ENCODE measurements around the gene DTX3. TPM values are rescaled to one million over a fixed set of nuclear protein-coding genes. Genes with fewer than 3 reads are reported as not detected.
"Not testable (repeated sequence)": the region's sequence is repeated elsewhere in the genome, so short reads cannot be mapped to it uniquely, and the experiment has no call there.

The DTX3 gene
- total RNA-seq, 1 donor from 2014 or later = 65.5 TPM

DNA sequence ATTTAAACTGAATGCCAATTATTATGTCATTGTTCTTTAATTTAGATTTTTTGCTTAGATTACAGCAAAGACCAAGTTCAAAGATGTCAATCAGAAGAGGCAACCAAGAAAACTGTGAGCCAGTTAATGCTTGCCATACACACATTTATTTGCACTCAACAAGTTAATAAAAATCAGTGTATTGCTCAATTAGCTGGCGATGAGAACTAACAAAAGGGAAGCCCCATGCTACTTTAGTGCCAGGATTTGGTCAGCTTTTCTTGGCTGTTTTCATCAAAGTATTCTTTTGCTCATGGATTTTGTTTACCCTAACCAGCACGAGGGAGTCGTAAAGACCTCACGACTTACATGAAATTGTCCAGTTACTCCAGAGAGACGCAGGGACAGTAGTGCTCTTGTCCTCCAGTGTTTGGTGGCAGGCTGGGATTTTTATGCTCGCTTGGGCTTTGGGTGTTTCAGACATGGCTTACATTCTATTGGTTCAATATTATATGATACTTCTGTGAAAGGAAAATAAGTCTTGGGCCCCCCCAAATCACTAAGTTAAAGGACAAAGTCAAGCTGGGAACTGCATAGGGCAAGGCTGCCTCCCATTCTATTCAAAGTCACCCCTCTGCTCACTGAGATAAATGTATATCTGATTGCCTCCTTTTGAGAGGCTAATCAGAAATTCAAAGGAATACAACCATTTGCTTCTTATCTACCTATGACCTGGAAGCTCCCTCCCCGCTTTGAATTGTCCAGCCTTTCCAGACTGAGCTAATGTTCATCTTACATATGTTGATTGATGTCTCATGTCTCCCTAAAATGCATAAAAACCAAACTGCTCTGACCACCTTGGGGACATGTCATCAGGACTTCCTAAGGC is 35.8 kb downstream of the DTX3 start:
- no peaks in the 10 kb centered on the region for H3K9me3 Mint-ChIP-seq
- no peak overlapping the region for H3K27ac Mint-ChIP-seq
- H3K27me3 Mint-ChIP-seq = peaks cover 51% of the 10 kb centered on the region
- no peaks in the 10 kb centered on the region for H3K4me1 Mint-ChIP-seq (ENCODE audit: unreplicated experiment)
- no peaks in the 10 kb centered on the region for H3K36me3 Mint-ChIP-seq
- H3K4me3 Mint-ChIP-seq = no peak overlapping the region
- TF ChIP-seq, protein P1, sequence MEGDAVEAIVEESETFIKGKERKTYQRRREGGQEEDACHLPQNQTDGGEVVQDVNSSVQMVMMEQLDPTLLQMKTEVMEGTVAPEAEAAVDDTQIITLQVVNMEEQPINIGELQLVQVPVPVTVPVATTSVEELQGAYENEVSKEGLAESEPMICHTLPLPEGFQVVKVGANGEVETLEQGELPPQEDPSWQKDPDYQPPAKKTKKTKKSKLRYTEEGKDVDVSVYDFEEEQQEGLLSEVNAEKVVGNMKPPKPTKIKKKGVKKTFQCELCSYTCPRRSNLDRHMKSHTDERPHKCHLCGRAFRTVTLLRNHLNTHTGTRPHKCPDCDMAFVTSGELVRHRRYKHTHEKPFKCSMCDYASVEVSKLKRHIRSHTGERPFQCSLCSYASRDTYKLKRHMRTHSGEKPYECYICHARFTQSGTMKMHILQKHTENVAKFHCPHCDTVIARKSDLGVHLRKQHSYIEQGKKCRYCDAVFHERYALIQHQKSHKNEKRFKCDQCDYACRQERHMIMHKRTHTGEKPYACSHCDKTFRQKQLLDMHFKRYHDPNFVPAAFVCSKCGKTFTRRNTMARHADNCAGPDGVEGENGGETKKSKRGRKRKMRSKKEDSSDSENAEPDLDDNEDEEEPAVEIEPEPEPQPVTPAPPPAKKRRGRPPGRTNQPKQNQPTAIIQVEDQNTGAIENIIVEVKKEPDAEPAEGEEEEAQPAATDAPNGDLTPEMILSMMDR (conservative IDR thresholded peaks at IDR 0.05) = no peak
- no peak for DNase-seq (ENCODE audit: extremely low spot score, unreplicated experiment)

DNA sequence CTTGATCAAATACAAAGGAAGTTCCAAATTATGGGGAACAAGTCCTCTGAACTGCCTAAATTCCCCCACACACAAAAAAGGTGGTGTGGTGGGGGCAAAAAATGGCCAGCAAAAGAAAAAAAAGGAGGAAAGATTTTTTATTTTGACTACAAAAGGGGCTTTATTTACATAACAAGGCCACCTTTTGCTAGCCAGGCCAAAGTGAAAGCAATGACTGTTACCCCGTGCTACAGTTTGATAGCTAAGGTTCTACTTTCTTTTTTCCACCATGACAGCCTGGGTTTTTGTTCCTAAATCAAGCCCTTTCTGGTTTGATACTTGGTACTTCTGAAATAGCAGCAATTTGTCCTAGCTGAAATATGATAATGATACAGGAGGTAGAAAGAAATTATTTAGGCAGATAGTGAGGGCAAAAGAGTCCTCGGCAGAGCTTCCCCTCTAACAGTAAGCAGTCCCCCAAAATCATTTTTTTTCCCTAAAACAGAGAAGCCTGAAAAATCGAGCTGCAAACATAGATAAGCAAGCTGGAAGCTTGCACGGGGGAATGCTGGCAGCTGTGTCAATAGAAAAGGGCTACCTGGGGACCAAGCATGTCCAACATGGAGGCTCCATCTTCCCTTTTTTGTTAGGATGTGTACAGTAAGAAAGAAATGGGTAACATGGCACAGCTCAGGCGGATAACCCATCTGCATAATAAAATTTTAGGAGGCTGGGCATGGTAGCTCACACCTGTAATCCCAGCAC is 37.2 kb downstream of the DTX3 start:
- no peaks in the 10 kb centered on the region for H3K9me3 Mint-ChIP-seq
- TF ChIP-seq, protein P1 (conservative IDR thresholded peaks at IDR 0.05) = no peak
- no peak overlapping the region for H3K4me3 Mint-ChIP-seq
- peaks cover 48% of the 10 kb centered on the region for H3K27me3 Mint-ChIP-seq
- no peaks in the 10 kb centered on the region for H3K4me1 Mint-ChIP-seq (ENCODE audit: unreplicated experiment)
- DNase-seq (ENCODE audit: extremely low spot score, unreplicated experiment) = no peak
- no peak overlapping the region for H3K27ac Mint-ChIP-seq
- H3K36me3 Mint-ChIP-seq = no peaks in the 10 kb centered on the region

DNA sequence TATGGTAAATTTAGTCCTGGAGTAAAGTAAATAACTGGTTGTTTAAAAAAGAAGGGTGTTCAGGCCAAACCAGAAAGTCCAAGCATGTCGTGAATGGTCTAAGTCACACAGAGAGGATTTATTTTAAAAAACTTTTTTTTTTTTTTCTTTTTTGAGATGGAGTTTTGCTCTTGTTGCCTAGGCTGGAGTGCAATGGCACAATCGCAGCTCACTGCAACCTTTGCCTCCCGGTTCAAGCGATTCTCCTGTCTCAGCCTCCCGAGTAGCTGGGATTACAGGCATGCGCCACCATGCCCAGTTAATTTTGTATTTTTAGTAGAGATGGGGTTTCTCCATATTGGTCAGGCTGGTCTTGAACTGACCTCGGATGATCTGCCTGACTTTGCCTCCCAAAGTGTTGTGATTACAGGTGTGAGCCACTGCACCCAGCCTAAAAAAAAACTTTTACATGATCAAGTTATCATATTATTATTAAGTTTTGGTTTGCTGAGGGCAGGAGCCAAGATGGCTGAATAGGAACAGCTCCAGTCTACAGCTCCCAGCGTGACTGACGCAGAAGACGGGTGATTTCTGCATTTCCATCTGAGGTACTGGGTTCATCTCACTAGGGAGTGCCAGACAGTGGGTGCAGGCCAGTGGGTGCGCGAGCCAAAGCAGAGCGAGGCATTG is 41.5 kb downstream of the DTX3 start:
- H3K27me3 Mint-ChIP-seq = peaks cover 12% of the 10 kb centered on the region
- DNase-seq (ENCODE audit: extremely low spot score, unreplicated experiment); H3K9me3 Mint-ChIP-seq: not testable (repeated sequence)

DNA sequence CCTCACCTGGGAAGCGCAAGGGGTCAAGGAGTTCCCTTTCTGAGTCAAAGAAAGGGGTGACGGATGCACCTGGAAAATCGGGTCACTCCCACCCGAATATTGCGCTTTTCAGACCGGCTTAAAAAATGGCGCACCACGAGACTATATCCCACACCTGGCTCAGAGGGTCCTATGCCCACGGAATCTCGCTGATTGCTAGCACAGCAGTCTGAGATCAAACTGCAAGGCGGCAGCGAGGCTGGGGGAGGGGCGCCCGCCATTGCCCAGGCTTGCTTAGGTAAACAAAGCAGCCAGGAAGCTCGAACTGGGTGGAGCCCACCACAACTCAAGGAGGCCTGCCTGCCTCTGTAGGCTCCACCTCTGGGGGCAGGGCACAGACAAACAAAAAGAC is 42.0 kb downstream of the DTX3 start:
- not testable (repeated sequence) for H3K4me3 Mint-ChIP-seq; DNase-seq (ENCODE audit: extremely low spot score, unreplicated experiment); H3K9me3 Mint-ChIP-seq; H3K27ac Mint-ChIP-seq; H3K4me1 Mint-ChIP-seq (ENCODE audit: unreplicated experiment); H3K36me3 Mint-ChIP-seq; H3K27me3 Mint-ChIP-seq

More for the DNA sequence above, 41.5 kb downstream of the DTX3 start:
- H3K4me3 Mint-ChIP-seq; H3K27ac Mint-ChIP-seq; H3K36me3 Mint-ChIP-seq; H3K4me1 Mint-ChIP-seq (ENCODE audit: unreplicated experiment): not testable (repeated sequence)

DNA sequence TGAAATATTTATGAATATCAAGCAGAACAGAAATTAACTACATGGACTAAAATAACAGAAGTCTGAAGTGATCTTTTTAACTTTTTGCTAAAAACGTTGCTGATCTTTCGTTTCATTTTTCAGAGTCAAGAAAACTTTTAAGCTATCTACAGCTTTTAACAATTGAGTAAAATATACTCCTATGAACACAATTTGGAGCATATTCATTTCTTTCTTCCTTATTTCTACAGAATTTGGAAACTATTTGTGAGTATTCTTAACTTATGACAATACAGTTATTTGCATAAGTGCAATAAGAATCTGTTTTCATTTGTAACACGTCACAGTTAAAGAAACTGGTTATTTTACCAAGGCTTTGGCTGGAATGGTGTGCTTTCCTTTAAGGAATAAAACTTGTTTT is 49.4 kb downstream of the DTX3 start:
- DNase-seq (ENCODE audit: extremely low spot score, unreplicated experiment) = no peak
- no peak overlapping the region for H3K27ac Mint-ChIP-seq
- no peaks in the 10 kb centered on the region for H3K36me3 Mint-ChIP-seq
- TF ChIP-seq, protein P1 (conservative IDR thresholded peaks at IDR 0.05) = no peak
- H3K27me3 Mint-ChIP-seq = peaks cover 15% of the 10 kb centered on the region
- no peaks in the 10 kb centered on the region for H3K4me1 Mint-ChIP-seq (ENCODE audit: unreplicated experiment)
- H3K4me3 Mint-ChIP-seq = no peak overlapping the region
- H3K9me3 Mint-ChIP-seq = peaks cover 5% of the 10 kb centered on the region

DNA sequence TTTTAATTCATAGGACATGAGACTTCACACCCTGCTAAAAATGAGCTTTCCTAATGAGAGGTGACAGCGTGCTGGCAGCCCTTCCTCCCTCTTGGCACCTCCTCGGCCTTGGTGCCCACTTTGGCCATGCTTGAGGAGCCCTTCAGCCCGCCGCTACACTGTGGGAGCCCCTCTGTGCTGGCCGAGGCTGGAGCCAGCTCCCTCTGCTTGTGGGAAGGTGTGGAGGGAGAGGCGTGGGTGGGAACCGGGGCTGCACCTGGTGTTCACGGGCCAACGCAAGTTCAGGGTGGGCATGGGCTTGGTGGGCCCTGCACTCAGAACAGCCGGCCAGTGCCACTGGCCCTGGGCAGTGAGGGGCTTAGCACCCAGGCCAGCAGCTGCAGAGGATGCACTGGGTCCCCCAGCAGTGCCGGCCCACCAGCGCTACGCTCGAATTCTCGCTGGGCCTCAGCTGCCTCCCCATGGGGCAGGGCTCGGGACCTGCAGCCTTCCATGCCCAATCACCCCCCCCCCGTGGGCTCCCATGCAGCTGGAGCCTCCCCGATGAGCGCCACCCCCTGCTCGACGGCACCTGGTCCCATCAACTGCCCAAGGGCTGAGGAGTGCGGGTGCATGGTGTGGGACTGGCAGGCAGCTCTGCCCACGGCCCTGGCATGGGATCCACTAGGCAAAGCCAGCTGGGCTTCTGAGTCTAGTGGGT is 51.1 kb downstream of the DTX3 start:
- H3K4me3 Mint-ChIP-seq = no peak overlapping the region
- H3K27ac Mint-ChIP-seq = no peak overlapping the region
- peaks cover 16% of the 10 kb centered on the region for H3K27me3 Mint-ChIP-seq
- no peaks in the 10 kb centered on the region for H3K36me3 Mint-ChIP-seq
- H3K4me1 Mint-ChIP-seq (ENCODE audit: unreplicated experiment) = no peaks in the 10 kb centered on the region
- DNase-seq (ENCODE audit: extremely low spot score, unreplicated experiment) = no peak
- peaks cover 5% of the 10 kb centered on the region for H3K9me3 Mint-ChIP-seq
- TF ChIP-seq, protein P1 (conservative IDR thresholded peaks at IDR 0.05) = no peak

DNA sequence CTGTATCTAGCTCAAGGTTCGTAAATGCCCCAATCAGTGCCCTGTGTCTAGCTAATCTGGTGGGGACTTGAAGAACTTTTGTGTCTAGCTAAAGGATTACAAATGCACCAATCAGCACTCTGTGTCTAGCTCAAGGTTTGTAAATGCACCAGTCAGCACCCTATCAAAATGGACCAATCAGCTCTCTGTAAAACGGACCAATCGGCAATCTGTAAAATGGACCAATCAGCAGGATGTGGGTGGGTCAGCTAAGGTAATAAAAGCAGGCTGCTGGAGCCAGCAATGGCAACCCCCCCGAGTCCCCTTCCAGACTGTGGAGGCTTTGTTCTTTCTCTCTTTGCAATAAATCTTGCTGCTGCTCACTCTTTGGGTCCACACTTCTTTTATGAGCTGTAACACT is 51.8 kb downstream of the DTX3 start:
- H3K4me3 Mint-ChIP-seq; H3K36me3 Mint-ChIP-seq; H3K4me1 Mint-ChIP-seq (ENCODE audit: unreplicated experiment); H3K9me3 Mint-ChIP-seq; DNase-seq (ENCODE audit: extremely low spot score, unreplicated experiment); H3K27ac Mint-ChIP-seq: not testable (repeated sequence)
- H3K27me3 Mint-ChIP-seq = peaks cover 16% of the 10 kb centered on the region

Measured in type B pancreatic cell (in vitro differentiated cells).